ENCODE measurements around the gene KLF14.

DNA sequence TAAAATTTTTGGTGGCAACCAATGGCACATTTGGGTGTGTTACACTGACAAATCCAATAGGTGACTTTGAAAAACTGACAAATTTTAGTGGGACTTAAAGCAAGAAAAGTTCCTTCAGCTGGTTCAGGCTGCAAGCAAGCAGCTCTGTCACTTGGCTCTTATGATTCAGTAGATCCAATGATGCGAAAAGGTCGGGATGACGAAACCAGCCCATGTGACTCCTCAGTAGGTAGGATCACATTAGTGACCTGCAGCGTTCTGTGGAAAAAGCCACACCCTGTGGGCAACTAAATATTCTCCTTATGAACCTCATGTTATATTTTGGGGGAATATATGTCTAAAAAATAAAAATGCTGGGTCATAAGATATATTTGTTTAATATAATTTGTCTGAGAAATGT is 34.3 kb downstream of the KLF14 start:
- TF ChIP-seq PPARA (CRISPR knock-in tag; IDR thresholded peaks at IDR 0.05; ENCODE audit: borderline replicate concordance): no peak
- no peak for TF ChIP-seq RARB (CRISPR knock-in tag; IDR thresholded peaks at IDR 0.05)
- no peak for TF ChIP-seq ZNF565 (CRISPR knock-in tag; conservative IDR thresholded peaks at IDR 0.05; ENCODE audit: low read depth)
- TF ChIP-seq OSR1 (CRISPR knock-in tag; IDR thresholded peaks at IDR 0.05): no peak
- TF ChIP-seq, protein P1, sequence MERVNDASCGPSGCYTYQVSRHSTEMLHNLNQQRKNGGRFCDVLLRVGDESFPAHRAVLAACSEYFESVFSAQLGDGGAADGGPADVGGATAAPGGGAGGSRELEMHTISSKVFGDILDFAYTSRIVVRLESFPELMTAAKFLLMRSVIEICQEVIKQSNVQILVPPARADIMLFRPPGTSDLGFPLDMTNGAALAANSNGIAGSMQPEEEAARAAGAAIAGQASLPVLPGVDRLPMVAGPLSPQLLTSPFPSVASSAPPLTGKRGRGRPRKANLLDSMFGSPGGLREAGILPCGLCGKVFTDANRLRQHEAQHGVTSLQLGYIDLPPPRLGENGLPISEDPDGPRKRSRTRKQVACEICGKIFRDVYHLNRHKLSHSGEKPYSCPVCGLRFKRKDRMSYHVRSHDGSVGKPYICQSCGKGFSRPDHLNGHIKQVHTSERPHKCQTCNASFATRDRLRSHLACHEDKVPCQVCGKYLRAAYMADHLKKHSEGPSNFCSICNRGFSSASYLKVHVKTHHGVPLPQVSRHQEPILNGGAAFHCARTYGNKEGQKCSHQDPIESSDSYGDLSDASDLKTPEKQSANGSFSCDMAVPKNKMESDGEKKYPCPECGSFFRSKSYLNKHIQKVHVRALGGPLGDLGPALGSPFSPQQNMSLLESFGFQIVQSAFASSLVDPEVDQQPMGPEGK (CRISPR knock-in tag; IDR thresholded peaks at IDR 0.05; ENCODE audit: borderline replicate concordance): no peak
- TF ChIP-seq ZNF70 (CRISPR knock-in tag; IDR thresholded peaks at IDR 0.05): no peak
- TF ChIP-seq BACH2 (CRISPR knock-in tag; IDR thresholded peaks at IDR 0.05; ENCODE audit: borderline replicate concordance): no peak
- no peak for TF ChIP-seq ZNF8 (CRISPR knock-in tag; IDR thresholded peaks at IDR 0.05)
